GM19035 (cell line): ENCODE results near the gene MMS19.
"Not testable (repeated sequence)": the region's sequence is repeated elsewhere in the genome, so short reads cannot be mapped to it uniquely, and the experiment has no call there.

Experiments
- ATAC-seq: cut with Tn5 transposase; IDR thresholded peaks from one replicate; pipeline ENCODE4 v1.9.1; 2021; ENCODE audit not compliant: unreplicated experiment

MMS19 gene

GRCh38 chr10:97426776-97427570 lies 71.2 kb downstream of the MMS19 start:
- no peak for ATAC-seq

GRCh38 chr10:97425964-97426775 lies 72.1 kb downstream of the MMS19 start, which contains the start of gene PGAM1:
Gene PGAM1, plus strand, starts transcription at chr10:97426191. Its CDS starts 117 bp downstream, at chr10:97426308.
- ATAC-seq, result peak; percentile 86

GRCh38 chr10:97423757-97424098 lies 74.5 kb downstream of the MMS19 start:
- ATAC-seq, result not testable (repeated sequence)

- ATAC-seq, result no peak
Observed at GRCh38 chr10:97416565-97416964, 81.7 kb downstream of the MMS19 start.

- no peak for ATAC-seq
Observed at GRCh38 chr10:97412891-97413304, 85.3 kb downstream of the MMS19 start.

- ATAC-seq, result no peak
Observed at GRCh38 chr10:97411406-97411805, 86.8 kb downstream of the MMS19 start.

GRCh38 chr10:97408496-97408992 lies 89.7 kb downstream of the MMS19 start:
- ATAC-seq, result no peak
